Measurements from ENCODE around the gene HTRA3. TPM values are rescaled to one million over a fixed set of nuclear protein-coding genes. Genes with fewer than 3 reads are reported as not detected.

The HTRA3 gene
- total and polyA plus RNA-seq, 2 of the 8 experiments (the other 6 are each of a cell fraction or from before 2014, with no cell fraction given) = 3.2 to 5.8 TPM

DNA sequence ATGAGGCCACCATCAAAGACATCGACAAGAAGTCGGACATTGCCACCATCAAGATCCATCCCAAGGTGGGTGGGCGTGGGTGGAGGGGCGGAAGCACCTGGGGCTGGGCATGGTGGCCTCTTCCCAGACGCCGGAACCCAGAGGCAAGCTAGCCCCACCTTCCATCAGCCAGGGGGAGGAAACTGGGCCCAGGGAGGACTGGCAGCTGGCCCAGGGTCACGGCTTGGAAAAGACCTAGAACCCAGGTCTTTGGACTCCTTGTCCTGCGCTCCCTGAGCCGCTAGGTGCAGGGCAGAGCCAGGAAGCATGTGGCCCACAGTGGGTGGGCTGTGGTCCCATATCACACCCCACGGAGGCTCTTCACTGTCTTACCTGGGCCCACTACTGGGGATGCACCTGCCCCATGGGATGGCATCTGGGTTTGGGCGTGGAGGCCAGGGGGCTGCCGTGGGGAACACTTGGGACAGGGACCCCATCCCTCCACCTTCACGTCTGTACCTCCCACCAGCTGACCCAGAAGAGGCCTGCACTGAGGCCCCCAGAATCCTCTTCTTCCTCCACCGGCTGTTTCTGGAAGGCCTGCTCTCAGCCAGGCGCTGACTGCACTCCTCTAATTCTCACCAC is 17.3 kb downstream of the HTRA3 start:
- Histone ChIP-seq H4K5ac (ENCODE audit: insufficient read length, low read depth, low read length) (no peak overlapping the region), H3K18ac (ENCODE audit: extremely low read depth, low read length) (no peak overlapping the region), H3K4me1 (replicated peaks in 1 of 4; ENCODE audit: control insufficient read depth in 3 of 4, insufficient read depth in 4 of 4, low read length in 3 of 4) (no peaks in the 10 kb centered on the region), H2BK5ac (ENCODE audit: low read depth, low read length) (no peak overlapping the region), H4K20me1 (replicated peaks in 1 of 2; ENCODE audit: control insufficient read depth in 1 of 2, insufficient read depth in 2 of 2, low read length in 2 of 2) (peaks cover 0 to 1% of the 10 kb centered on the region in 2 experiments), H2AK5ac (ENCODE audit: low read depth, low read length) (no peak overlapping the region), H3K4ac (replicated peaks; ENCODE audit: insufficient read length, low read depth, low read length) (no peak overlapping the region), H3K14ac (ENCODE audit: insufficient read length) (no peak overlapping the region), H2BK12ac (ENCODE audit: low read depth, low read length) (no peak overlapping the region), H3K56ac (replicated peaks; ENCODE audit: insufficient read length, low read depth, low read length) (no peak overlapping the region), H4K91ac (replicated peaks; ENCODE audit: insufficient read length, low read length) (no peak overlapping the region), H2AFZ (ENCODE audit: low read length) (no peak overlapping the region), H3K23ac (ENCODE audit: insufficient read length) (no peak overlapping the region), H3K23me2 (ENCODE audit: low read depth, low read length) (no peaks in the 10 kb centered on the region), H3K79me1 (ENCODE audit: low read depth, low read length) (no peaks in the 10 kb centered on the region), H3K79me2 (ENCODE audit: control insufficient read depth in 1 of 2, insufficient read depth in 2 of 2, low read length in 2 of 2) (no peaks in the 10 kb centered on the region), H2BK15ac (ENCODE audit: low read length) (no peak overlapping the region), H3K27ac (ENCODE audit: low read depth, low read length) (no peak overlapping the region), H3K4me2 (ENCODE audit: insufficient read depth in 1 of 2, low read depth in 2 of 2, low read length in 2 of 2) (no peak overlapping the region), H3K27me3 (replicated peaks in 1 of 4; ENCODE audit: control insufficient read depth in 3 of 4, extremely low read depth in 1 of 4, insufficient read depth in 3 of 4, low read length in 3 of 4) (no peaks in the 10 kb centered on the region), H3K9me3 (ENCODE audit: insufficient read depth in 2 of 2, low read depth in 1 of 2, low read length in 1 of 2) (no peaks in the 10 kb centered on the region), H3K36me3 (ENCODE audit: control insufficient read depth in 2 of 4, insufficient read depth in 4 of 4, low read length in 3 of 4) (no peaks in the 10 kb centered on the region), H2BK20ac (ENCODE audit: low read length) (no peak overlapping the region), H3K4me3 (ENCODE audit: extremely low read depth in 1 of 4, insufficient read depth in 2 of 4, low read depth in 3 of 4, low read length in 4 of 4) (no peak overlapping the region), H3K9ac (replicated peaks in 1 of 4; ENCODE audit: extremely low read depth in 1 of 4, low read depth in 3 of 4, low read length in 3 of 4) (no peak overlapping the region), H4K8ac (ENCODE audit: extremely low read depth, insufficient read depth, low read length) (no peak overlapping the region; the same call in 1 of the 2 replicates), H2BK120ac (replicated peaks; ENCODE audit: low read depth, low read length) (no peak overlapping the region)
- POLR2A ChIA-PET (ENCODE audit: partially characterized antibody) = no interaction called here
- DNase-seq (ENCODE audit: low read depth in 1 of 2, low spot score in 2 of 2) (no peak), FAIRE-seq (no peak)
- TF ChIP-seq JUND (IDR thresholded peaks at IDR 0.05; ENCODE audit: low read length) = no peak
- no peak for TF ChIP-seq RBBP5 (IDR thresholded peaks at IDR 0.05; ENCODE audit: borderline replicate concordance, low read depth, low read length)
- no peak for TF ChIP-seq FOSL1 (IDR thresholded peaks at IDR 0.05; ENCODE audit: insufficient read depth, low read depth, low read length)
- TF ChIP-seq NANOG (IDR thresholded peaks at IDR 0.05; ENCODE audit: insufficient read depth, low read depth, low read length, poor library complexity, severe bottlenecking) = no peak
- no peak for TF ChIP-seq GABPA (IDR thresholded peaks at IDR 0.05; ENCODE audit: borderline replicate concordance, insufficient read depth, low read length)
- no peak for TF ChIP-seq E2F6 (IDR thresholded peaks at IDR 0.05)
- 70% methylated on average over 15 of the region's 15 CpGs; no CpG with 5 or more reads in 1 of the 2 experiments for WGBS, 2 experiments (ENCODE audit: extremely low coverage in 1 of 2, insufficient coverage in 1 of 2, insufficient read length in 1 of 2, insufficient replicate concordance in 2 of 2, low coverage in 1 of 2, low lambda C conversion rate in 2 of 2, missing lambda C conversion rate in 1 of 2)
- CTCF ChIA-PET (ENCODE audit: partially characterized antibody) = interaction anchor here (1.5 to 2.1 kb wide), 3 partner anchors 21 to 115 kb away, joined by 4 to 6 read pairs (median 5); no protein-coding TSS in a partner anchor

All from H1 (cell line).